ENCODE data around the gene OR4D1.

OR4D1 gene

GRCh38 chr17:58195518-58196123 is 47.4 kb downstream of the OR4D1 start:
- DNase-seq: no peak

DNA sequence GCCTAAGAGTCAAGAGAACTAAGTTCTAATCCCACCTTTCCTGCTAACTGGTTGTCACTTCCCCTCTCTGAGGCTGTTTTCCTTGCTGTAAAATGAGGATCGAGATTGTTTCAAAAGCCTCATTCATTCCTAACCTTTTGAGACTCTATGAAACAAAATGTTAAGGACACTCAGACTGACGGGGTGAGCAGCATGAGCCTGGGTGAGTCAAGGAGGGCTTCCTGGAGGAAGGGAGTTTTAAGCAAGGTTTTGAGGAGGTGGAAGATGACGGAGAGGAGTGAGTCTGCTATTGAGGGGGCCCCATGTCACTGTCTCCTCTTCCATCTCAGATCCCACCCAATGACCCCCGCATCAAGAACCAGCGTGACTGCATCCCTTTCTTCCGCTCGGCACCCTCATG is 48.4 kb downstream of the OR4D1 start:
- DNase-seq: no peak

DNA sequence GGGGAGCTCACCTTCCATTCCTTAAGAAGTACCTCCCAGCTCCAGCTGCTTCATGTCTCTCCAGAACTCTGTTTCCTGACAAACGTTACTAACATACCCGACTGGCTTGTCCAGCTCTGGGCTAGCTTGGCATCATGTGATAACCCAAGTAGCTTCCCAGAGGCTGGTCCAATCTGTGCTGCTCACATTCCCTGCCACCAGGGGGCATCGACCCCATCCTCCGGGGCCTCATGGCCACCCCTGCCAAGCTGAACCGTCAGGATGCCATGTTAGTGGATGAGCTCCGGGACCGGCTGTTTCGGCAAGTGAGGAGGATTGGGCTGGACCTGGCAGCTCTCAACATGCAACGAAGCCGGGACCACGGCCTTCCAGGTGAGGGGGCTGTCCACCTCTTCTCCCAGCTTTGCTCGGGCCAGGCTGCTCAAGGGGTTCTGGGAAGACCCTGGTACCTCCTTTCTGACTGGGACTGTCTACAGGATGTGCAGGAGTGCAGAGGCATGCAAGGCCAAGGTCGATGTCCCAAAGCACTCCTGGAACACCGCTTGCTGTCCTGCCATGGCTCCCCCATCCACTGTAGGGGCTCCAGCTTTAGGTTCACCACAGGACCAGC is 51.9 kb downstream of the OR4D1 start:
- DNase-seq: peak; percentile 34

- DNase-seq: no peak
Measured at GRCh38 chr17:58202859-58203258, 54.7 kb downstream of the OR4D1 start.

- DNase-seq: no peak
Measured at GRCh38 chr17:58204796-58205195, 56.6 kb downstream of the OR4D1 start.

GRCh38 chr17:58205936-58206335 is 57.8 kb downstream of the OR4D1 start:
- DNase-seq: no peak

- no peak for DNase-seq
Measured at GRCh38 chr17:58207451-58207850, 59.3 kb downstream of the OR4D1 start.

GRCh38 chr17:58208344-58208743 is 60.2 kb downstream of the OR4D1 start:
- no peak for DNase-seq

All from NCI-H345 (cell line).